ENCODE results near the gene NQO2. TPM values are rescaled to one million over a fixed set of nuclear protein-coding genes. Genes with fewer than 3 reads are reported as not detected.

NQO2 gene
- polyA plus RNA-seq, 1 of the 3 experiments (the other 2 are of a cell fraction): 19.2 TPM

DNA sequence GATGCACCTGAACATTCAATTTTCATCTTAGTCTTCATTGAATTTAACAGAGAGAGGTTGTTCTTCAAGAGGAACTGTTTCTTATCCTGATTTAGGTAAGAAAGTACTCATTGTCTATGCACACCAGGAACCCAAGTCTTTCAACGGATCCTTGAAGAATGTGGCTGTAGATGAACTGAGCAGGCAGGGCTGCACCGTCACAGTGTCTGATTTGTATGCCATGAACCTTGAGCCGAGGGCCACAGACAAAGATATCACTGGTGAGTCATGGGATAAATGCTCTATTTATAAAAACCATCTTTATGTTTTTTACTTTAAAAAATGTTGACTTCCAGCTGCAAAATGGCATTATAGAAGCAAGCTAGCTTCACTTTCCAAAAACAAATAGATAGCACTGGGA, 10.2 kb downstream of the NQO2 start (continued):
- no peak for TF ChIP-seq EP300 (IDR thresholded peaks at IDR 0.05; ENCODE audit: borderline replicate concordance in 1 of 2, low read depth in 1 of 2, low read length in 1 of 2)
- no peak for TF ChIP-seq RFX5 (IDR thresholded peaks at IDR 0.05; ENCODE audit: low read length)
- TF ChIP-seq, protein P1, sequence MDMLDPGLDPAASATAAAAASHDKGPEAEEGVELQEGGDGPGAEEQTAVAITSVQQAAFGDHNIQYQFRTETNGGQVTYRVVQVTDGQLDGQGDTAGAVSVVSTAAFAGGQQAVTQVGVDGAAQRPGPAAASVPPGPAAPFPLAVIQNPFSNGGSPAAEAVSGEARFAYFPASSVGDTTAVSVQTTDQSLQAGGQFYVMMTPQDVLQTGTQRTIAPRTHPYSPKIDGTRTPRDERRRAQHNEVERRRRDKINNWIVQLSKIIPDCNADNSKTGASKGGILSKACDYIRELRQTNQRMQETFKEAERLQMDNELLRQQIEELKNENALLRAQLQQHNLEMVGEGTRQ (IDR thresholded peaks at IDR 0.05; ENCODE audit: borderline replicate concordance, low read depth, low read length): no peak
- TF ChIP-seq NRF1 (IDR thresholded peaks at IDR 0.05; ENCODE audit: low read depth, low read length): no peak
- TF ChIP-seq MXI1 (IDR thresholded peaks at IDR 0.05; ENCODE audit: low read depth, low read length): no peak

DNA sequence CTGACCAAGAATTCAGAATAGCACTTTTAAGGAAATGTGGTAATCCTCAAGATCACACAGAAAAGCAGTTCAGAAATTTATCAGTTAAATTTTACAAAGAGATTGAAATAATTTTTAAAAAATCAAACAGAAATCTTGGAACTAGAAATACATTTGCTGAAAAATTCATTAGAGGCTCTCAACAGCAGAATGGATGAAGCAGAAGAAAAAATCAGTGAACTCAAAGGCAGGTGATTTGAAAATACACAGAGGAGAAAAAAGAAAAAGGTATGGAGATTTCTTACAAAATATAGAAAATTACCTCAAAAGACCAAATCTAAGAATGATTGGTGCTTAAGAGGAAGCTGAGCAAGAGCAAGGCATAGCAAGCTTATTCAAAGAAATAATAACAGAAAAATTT, 11.5 kb downstream of the NQO2 start:
- H3K4me1 ChIP-seq (ENCODE audit: control insufficient read depth in 1 of 2, insufficient read depth in 2 of 2, low read depth in 1 of 2, low read length in 1 of 2): no peaks in the 10 kb centered on the region; a peak in 1 of 4 replicates
- POLR2A ChIA-PET: no interaction called here
- TF ChIP-seq FOXJ3 (CRISPR knock-in tag; IDR thresholded peaks at IDR 0.05): no peak
- TF ChIP-seq RXRA (IDR thresholded peaks at IDR 0.05; ENCODE audit: borderline replicate concordance, low read depth): no peak
- TF ChIP-seq, protein P2, sequence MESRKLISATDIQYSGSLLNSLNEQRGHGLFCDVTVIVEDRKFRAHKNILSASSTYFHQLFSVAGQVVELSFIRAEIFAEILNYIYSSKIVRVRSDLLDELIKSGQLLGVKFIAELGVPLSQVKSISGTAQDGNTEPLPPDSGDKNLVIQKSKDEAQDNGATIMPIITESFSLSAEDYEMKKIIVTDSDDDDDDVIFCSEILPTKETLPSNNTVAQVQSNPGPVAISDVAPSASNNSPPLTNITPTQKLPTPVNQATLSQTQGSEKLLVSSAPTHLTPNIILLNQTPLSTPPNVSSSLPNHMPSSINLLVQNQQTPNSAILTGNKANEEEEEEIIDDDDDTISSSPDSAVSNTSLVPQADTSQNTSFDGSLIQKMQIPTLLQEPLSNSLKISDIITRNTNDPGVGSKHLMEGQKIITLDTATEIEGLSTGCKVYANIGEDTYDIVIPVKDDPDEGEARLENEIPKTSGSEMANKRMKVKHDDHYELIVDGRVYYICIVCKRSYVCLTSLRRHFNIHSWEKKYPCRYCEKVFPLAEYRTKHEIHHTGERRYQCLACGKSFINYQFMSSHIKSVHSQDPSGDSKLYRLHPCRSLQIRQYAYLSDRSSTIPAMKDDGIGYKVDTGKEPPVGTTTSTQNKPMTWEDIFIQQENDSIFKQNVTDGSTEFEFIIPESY (IDR thresholded peaks at IDR 0.05; ENCODE audit: borderline replicate concordance, low read depth): no peak
- no peaks in the 10 kb centered on the region for H3F3A ChIP-seq (replicated peaks; ENCODE audit: insufficient read depth)
- H3K9ac ChIP-seq: no peak overlapping the region
- no peak overlapping the region for H3K27ac ChIP-seq (ENCODE audit: low read depth in 2 of 2, low read length in 1 of 2)
- no peak for DNase-seq
- H3K9me3 ChIP-seq: peaks cover 14% of the 10 kb centered on the region
- H3K36me3 ChIP-seq (replicated peaks in 1 of 2; ENCODE audit: control insufficient read depth in 1 of 2, insufficient read depth in 2 of 2, low read length in 1 of 2): peaks cover 5 to 51% of the 10 kb centered on the region in 2 experiments
- H3K9me2 ChIP-seq: no peaks in the 10 kb centered on the region
- H3K27me3 ChIP-seq (ENCODE audit: insufficient read depth): no peaks in the 10 kb centered on the region
- no peak overlapping the region for H3K4me3 ChIP-seq (ENCODE audit: low read depth in 2 of 2, low read length in 1 of 2)
- H3K4me2 ChIP-seq: no peak overlapping the region
- H4K20me1 ChIP-seq (ENCODE audit: insufficient read depth): no peaks in the 10 kb centered on the region
- CTCF ChIA-PET: interaction anchor here (1.4 kb wide), 1 partner anchor 9 kb away, joined by 3 read pairs; no protein-coding TSS in a partner anchor
- H3K79me2 ChIP-seq (ENCODE audit: insufficient read depth): no peaks in the 10 kb centered on the region
- no peak overlapping the region for H2AFZ ChIP-seq (ENCODE audit: low read depth)

DNA sequence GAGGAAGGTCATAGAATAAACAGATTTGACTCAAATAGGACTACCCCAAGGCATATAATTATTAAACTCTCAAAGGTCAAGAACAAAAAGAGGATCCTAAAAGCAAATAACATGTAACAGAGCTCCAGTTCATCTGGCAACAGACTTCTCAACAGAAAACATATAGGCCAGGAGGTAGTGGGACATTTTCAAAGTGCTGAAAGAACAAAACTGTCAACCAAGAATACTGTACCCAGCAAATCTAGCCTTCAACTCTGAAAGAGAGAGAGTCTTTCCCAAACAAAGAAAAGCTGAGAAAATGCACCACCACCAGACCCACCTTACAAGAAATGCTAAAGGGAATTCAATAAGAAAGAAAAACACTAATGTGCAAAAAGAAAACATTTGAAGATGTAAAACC, 11.9 kb downstream of the NQO2 start:
- Histone ChIP-seq H2AFZ (ENCODE audit: low read depth) (no peak overlapping the region), H3K9ac (no peak overlapping the region), H3F3A (replicated peaks; ENCODE audit: insufficient read depth) (no peaks in the 10 kb centered on the region), H3K4me2 (no peak overlapping the region), H3K4me1 (ENCODE audit: control insufficient read depth in 1 of 2, insufficient read depth in 2 of 2, low read depth in 1 of 2, low read length in 1 of 2) (no peaks in the 10 kb centered on the region; a peak in 1 of 4 replicates), H3K36me3 (replicated peaks in 1 of 2; ENCODE audit: control insufficient read depth in 1 of 2, insufficient read depth in 2 of 2, low read length in 1 of 2) (peaks cover 5 to 51% of the 10 kb centered on the region in 2 experiments), H3K27ac (ENCODE audit: low read depth in 2 of 2, low read length in 1 of 2) (no peak overlapping the region), H3K79me2 (ENCODE audit: insufficient read depth) (no peaks in the 10 kb centered on the region), H3K9me3 (peaks cover 14% of the 10 kb centered on the region), H4K20me1 (ENCODE audit: insufficient read depth) (no peaks in the 10 kb centered on the region), H3K9me2 (no peaks in the 10 kb centered on the region), H3K4me3 (ENCODE audit: low read depth in 2 of 2, low read length in 1 of 2) (no peak overlapping the region), H3K27me3 (ENCODE audit: insufficient read depth) (no peaks in the 10 kb centered on the region)
- CTCF ChIA-PET: interaction anchor here (1.4 kb wide), 1 partner anchor 10 kb away, joined by 3 read pairs; no protein-coding TSS in a partner anchor
- TF ChIP-seq JUND (IDR thresholded peaks at IDR 0.05): no peak
- TF ChIP-seq GATA2 (CRISPR knock-in tag; IDR thresholded peaks at IDR 0.05): no peak
- TF ChIP-seq GABPA (IDR thresholded peaks at IDR 0.05; ENCODE audit: low read depth): no peak
- no peak for TF ChIP-seq TCF12 (IDR thresholded peaks at IDR 0.05)
- no peak for TF ChIP-seq FOSL2 (IDR thresholded peaks at IDR 0.05; ENCODE audit: borderline replicate concordance, low read depth)
- TF ChIP-seq, protein P1 (IDR thresholded peaks at IDR 0.05; ENCODE audit: borderline replicate concordance, low read depth, low read length): no peak
- no peak for TF ChIP-seq FOXJ3 (CRISPR knock-in tag; IDR thresholded peaks at IDR 0.05)
- no peak for TF ChIP-seq NFIC (IDR thresholded peaks at IDR 0.05; ENCODE audit: borderline replicate concordance)
- no peak for TF ChIP-seq ELF1 (IDR thresholded peaks at IDR 0.05)
- TF ChIP-seq, protein P3, sequence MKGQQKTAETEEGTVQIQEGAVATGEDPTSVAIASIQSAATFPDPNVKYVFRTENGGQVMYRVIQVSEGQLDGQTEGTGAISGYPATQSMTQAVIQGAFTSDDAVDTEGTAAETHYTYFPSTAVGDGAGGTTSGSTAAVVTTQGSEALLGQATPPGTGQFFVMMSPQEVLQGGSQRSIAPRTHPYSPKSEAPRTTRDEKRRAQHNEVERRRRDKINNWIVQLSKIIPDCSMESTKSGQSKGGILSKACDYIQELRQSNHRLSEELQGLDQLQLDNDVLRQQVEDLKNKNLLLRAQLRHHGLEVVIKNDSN (IDR thresholded peaks at IDR 0.05; ENCODE audit: borderline replicate concordance, low read depth): no peak
- no peak for TF ChIP-seq RXRA (IDR thresholded peaks at IDR 0.05; ENCODE audit: borderline replicate concordance, low read depth)
- TF ChIP-seq NRF1 (IDR thresholded peaks at IDR 0.05; ENCODE audit: low read depth, low read length): no peak
- no peak for TF ChIP-seq SIN3A (IDR thresholded peaks at IDR 0.05; ENCODE audit: borderline replicate concordance, low read depth, low read length)
- TF ChIP-seq SMC3 (IDR thresholded peaks at IDR 0.05; ENCODE audit: low read depth, low read length): no peak
- TF ChIP-seq EP300 (IDR thresholded peaks at IDR 0.05; ENCODE audit: borderline replicate concordance in 1 of 2, low read depth in 1 of 2, low read length in 1 of 2): no peak
- TF ChIP-seq MXI1 (IDR thresholded peaks at IDR 0.05; ENCODE audit: low read depth, low read length): no peak
- no peak for TF ChIP-seq POLR2AphosphoS5 (IDR thresholded peaks at IDR 0.05; ENCODE audit: low read depth, low read length)
- TF ChIP-seq, protein P4, sequence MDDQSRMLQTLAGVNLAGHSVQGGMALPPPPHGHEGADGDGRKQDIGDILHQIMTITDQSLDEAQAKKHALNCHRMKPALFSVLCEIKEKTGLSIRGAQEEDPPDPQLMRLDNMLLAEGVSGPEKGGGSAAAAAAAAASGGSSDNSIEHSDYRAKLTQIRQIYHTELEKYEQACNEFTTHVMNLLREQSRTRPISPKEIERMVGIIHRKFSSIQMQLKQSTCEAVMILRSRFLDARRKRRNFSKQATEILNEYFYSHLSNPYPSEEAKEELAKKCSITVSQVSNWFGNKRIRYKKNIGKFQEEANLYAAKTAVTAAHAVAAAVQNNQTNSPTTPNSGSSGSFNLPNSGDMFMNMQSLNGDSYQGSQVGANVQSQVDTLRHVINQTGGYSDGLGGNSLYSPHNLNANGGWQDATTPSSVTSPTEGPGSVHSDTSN (IDR thresholded peaks at IDR 0.05): no peak
- DNase-seq: no peak
- POLR2A ChIA-PET: no interaction called here
